DOHH2 (cell line): ENCODE results near the gene TNPO3.

Experiments used
- EZH2phosphoT487 ChIP-seq: fragments of 200-600 bp; sonication (generic); IDR thresholded peaks from 2 replicates; pipeline ENCODE4 v1.6.1; 2017; ENCODE audit warnings: borderline replicate concordance, mild to moderate bottlenecking, antibody characterized with exemption, low read length, moderate library complexity, mixed read lengths
- TF ChIP-seq, protein P1 (sequence below): fragments of 200-600 bp; sonication (generic); IDR thresholded peaks from one replicate; pipeline ENCODE4 v1.5.1; 2014; ENCODE audit warnings: antibody characterized with exemption, mild to moderate bottlenecking, low read depth, low read length; ENCODE audit not compliant: poor library complexity, severe bottlenecking

DNA sequence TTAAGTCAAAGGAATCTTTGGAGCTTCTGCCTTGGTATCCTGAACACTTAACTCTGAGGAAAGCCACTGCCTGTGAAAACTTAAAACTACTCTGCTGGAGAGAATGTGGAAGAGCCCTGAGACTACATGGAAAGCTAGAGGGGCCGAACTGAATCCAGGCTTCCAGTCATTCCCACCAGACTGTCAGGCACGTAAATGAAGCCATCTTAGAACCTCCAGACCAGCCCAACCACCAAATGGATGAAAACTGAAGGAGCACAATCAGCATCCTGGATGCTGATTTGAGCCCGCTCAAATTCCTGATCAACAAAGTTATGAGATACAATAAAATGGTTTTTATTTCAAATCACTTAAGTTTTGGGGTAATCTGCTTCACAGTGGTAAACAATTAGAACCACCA, 30.8 kb downstream of the TNPO3 start:
- TF ChIP-seq, protein P1, sequence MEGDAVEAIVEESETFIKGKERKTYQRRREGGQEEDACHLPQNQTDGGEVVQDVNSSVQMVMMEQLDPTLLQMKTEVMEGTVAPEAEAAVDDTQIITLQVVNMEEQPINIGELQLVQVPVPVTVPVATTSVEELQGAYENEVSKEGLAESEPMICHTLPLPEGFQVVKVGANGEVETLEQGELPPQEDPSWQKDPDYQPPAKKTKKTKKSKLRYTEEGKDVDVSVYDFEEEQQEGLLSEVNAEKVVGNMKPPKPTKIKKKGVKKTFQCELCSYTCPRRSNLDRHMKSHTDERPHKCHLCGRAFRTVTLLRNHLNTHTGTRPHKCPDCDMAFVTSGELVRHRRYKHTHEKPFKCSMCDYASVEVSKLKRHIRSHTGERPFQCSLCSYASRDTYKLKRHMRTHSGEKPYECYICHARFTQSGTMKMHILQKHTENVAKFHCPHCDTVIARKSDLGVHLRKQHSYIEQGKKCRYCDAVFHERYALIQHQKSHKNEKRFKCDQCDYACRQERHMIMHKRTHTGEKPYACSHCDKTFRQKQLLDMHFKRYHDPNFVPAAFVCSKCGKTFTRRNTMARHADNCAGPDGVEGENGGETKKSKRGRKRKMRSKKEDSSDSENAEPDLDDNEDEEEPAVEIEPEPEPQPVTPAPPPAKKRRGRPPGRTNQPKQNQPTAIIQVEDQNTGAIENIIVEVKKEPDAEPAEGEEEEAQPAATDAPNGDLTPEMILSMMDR: no peak
- no peak for TF ChIP-seq EZH2phosphoT487
